ENCODE data around the gene SUN1.

The SUN1 gene

DNA sequence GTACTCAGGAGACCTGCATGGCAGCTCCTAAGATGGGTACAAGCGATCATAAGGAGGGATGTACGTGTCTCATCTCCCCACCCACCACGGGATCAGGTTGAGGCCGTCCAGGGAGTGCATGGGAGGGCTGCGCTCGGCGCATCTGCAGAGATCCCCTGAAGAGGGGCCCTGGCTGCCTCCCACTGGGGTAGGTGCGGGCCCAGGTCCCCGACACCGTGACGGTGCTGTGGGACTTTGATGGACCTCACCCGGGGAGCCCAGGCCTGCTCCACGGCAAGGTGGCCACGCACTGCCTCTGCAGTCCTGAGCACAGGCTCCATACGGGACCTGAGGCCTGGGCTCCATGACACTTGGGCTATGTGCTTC lies 56.7 kb downstream of the SUN1 start:
- TF ChIP-seq MYC (IDR thresholded peaks at IDR 0.05; ENCODE audit: low read depth, low read length): no peak
- TF ChIP-seq, protein P1, sequence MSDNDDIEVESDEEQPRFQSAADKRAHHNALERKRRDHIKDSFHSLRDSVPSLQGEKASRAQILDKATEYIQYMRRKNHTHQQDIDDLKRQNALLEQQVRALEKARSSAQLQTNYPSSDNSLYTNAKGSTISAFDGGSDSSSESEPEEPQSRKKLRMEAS (IDR thresholded peaks at IDR 0.05; ENCODE audit: low read depth, low read length): no peak
- DNase-seq (ENCODE audit: low read depth): no peak
- no peak overlapping the region for H3K4me3 ChIP-seq (ENCODE audit: low read depth, low read length)

DNA sequence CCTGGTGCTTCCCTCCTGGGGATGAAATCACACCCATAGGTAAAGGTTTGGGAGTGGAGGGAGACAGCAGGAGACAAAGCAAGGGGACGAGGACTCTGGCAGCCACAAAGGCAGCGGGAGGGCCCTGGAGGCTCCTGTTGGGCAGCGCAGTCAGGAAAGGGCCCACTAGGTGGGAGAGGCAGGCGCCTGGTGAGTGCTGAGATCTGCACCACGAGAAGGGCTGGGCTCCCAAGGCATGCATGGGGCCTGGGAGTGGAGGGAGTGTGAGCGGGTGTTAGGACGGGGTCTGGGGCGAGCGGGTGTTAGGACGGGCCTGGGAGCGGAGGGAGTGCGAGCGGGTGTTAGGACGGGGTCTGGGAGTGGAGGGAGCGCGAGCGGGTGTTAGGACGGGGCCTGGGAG lies 57.1 kb downstream of the SUN1 start:
- DNase-seq (ENCODE audit: low read depth): no peak
- no peak overlapping the region for H3K4me3 ChIP-seq (ENCODE audit: low read depth, low read length)
- TF ChIP-seq, protein P2, sequence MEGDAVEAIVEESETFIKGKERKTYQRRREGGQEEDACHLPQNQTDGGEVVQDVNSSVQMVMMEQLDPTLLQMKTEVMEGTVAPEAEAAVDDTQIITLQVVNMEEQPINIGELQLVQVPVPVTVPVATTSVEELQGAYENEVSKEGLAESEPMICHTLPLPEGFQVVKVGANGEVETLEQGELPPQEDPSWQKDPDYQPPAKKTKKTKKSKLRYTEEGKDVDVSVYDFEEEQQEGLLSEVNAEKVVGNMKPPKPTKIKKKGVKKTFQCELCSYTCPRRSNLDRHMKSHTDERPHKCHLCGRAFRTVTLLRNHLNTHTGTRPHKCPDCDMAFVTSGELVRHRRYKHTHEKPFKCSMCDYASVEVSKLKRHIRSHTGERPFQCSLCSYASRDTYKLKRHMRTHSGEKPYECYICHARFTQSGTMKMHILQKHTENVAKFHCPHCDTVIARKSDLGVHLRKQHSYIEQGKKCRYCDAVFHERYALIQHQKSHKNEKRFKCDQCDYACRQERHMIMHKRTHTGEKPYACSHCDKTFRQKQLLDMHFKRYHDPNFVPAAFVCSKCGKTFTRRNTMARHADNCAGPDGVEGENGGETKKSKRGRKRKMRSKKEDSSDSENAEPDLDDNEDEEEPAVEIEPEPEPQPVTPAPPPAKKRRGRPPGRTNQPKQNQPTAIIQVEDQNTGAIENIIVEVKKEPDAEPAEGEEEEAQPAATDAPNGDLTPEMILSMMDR (IDR thresholded peaks at IDR 0.05; ENCODE audit: low read depth, low read length): no peak
- TF ChIP-seq MYC (IDR thresholded peaks at IDR 0.05; ENCODE audit: low read depth, low read length) (no peak), POLR2A (IDR thresholded peaks at IDR 0.05; ENCODE audit: extremely low read depth, insufficient read length) (no peak)
- TF ChIP-seq, protein P1 (IDR thresholded peaks at IDR 0.05; ENCODE audit: low read depth, low read length): no peak

DNA sequence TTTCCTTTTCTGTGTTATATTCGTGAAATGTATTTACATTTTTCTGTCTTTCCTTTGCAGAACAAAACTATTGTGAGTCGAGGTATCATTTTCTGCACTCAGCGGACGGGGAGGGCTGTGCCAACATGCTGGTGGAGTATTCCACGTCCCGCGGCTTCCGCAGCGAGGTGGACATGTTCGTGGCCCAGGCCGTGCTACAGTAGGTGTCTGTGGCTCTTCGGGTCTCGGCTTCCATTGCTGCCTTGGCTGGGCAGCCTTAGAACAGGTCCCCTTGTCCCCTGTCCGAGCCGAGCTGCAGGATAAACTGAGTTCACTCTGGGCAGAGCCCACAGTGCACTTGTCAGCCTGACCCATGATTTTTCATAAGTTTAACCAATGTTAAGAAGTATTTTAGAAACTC lies 58.6 kb downstream of the SUN1 start:
- DNase-seq (ENCODE audit: low read depth): no peak
- no peak overlapping the region for H3K4me3 ChIP-seq (ENCODE audit: low read depth, low read length)
- TF ChIP-seq, protein P1 (IDR thresholded peaks at IDR 0.05; ENCODE audit: low read depth, low read length): no peak
- TF ChIP-seq POLR2A (IDR thresholded peaks at IDR 0.05; ENCODE audit: extremely low read depth, insufficient read length) (no peak), MYC (IDR thresholded peaks at IDR 0.05; ENCODE audit: low read depth, low read length) (no peak)
- TF ChIP-seq, protein P2 (IDR thresholded peaks at IDR 0.05; ENCODE audit: low read depth, low read length): no peak

DNA sequence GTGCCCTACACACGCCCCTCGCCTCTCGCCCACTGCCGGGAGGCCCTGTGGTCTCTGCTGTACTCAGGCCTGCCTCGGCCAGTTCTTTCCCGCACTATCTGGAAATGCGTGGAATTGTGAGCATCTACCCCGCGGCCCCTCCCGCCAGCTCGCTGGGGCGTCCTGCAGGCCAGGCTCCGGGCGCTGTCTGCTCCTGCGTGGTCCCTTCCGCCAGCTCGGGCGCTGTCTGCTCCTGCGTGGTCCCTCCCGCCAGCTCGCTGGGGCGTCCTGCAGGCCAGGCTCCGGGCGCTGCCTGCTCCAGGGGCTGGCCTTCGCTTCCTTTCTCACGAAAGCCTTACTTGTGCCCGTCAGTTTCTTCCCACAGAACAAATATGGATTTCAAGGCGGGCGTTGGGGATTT lies 59.0 kb downstream of the SUN1 start:
- no peak for TF ChIP-seq MYC (IDR thresholded peaks at IDR 0.05; ENCODE audit: low read depth, low read length)
- TF ChIP-seq, protein P1 (IDR thresholded peaks at IDR 0.05; ENCODE audit: low read depth, low read length): no peak
- no peak for TF ChIP-seq POLR2A (IDR thresholded peaks at IDR 0.05; ENCODE audit: extremely low read depth, insufficient read length)
- TF ChIP-seq, protein P2 (IDR thresholded peaks at IDR 0.05; ENCODE audit: low read depth, low read length): no peak
- no peak for DNase-seq (ENCODE audit: low read depth)
- H3K4me3 ChIP-seq (ENCODE audit: low read depth, low read length): no peak overlapping the region

DNA sequence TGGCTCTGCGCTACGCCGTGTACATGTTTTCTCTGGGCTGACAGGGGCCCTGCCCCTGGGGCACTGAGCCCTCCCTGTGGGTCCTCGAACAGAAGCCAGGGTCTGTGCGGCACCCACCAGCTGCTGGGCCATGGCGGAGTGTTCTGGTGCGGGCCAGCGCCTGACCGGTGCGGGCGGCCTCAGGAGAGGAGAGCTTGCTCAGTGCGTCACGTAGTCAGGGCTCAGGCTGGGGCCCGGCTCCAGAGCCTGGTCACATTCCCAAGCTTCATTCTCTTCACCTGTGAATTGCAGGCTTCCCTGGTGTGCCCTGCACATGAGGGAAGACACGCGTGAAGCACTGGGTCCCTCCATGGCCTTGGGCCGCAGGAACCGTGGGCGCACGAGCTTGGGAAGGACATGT lies 59.5 kb downstream of the SUN1 start:
- no peak for DNase-seq (ENCODE audit: low read depth)

More for the DNA sequence above, 59.5 kb downstream of the SUN1 start:
- no peak overlapping the region for H3K4me3 ChIP-seq (ENCODE audit: low read depth, low read length)
- TF ChIP-seq, protein P1 (IDR thresholded peaks at IDR 0.05; ENCODE audit: low read depth, low read length): no peak
- no peak for TF ChIP-seq MYC (IDR thresholded peaks at IDR 0.05; ENCODE audit: low read depth, low read length)
- TF ChIP-seq, protein P2 (IDR thresholded peaks at IDR 0.05; ENCODE audit: low read depth, low read length): no peak
- TF ChIP-seq POLR2A (IDR thresholded peaks at IDR 0.05; ENCODE audit: extremely low read depth, insufficient read length): no peak

All from NB4 (cell line).